ENCODE data around the gene CEMP1.
A peak's percentile ranks its signal among the peaks of the same experiment; 100 is the strongest.
"Not testable (repeated sequence)": the region's sequence is repeated elsewhere in the genome, so short reads cannot be mapped to it uniquely, and the experiment has no call there.

CEMP1 gene

GRCh38 chr16:2535625-2536013 lies 4.4 kb upstream of the CEMP1 start:
- Histone ChIP-seq H3K36me3 (ENCODE audit: control insufficient read depth, insufficient read depth, low read length) (peaks cover 6% of the 10 kb centered on the region), H3K4me3 (ENCODE audit: extremely low read depth, insufficient read depth, low read length, poor library complexity, severe bottlenecking) (no peak overlapping the region), H3K27ac (ENCODE audit: low read depth, low read length, severe bottlenecking) (peak overlapping the region; percentile 79), H3K9me3 (ENCODE audit: control insufficient read depth, low read length) (no peaks in the 10 kb centered on the region), H3K4me1 (ENCODE audit: control insufficient read depth, insufficient read depth, low read length, poor library complexity, severe bottlenecking) (peaks cover 22% of the 10 kb centered on the region)
- WGBS, 2 experiments (ENCODE audit: insufficient coverage in 2 of 2): 90% methylated on average over 8 to 9 of the region's 9 CpGs

GRCh38 chr16:2534335-2534734 lies 3.1 kb upstream of the CEMP1 start:
- H3K27ac ChIP-seq (ENCODE audit: low read depth, low read length, severe bottlenecking): not testable (repeated sequence)
- 80 to 100% methylated on average over 1 to 4 of the region's 5 CpGs for WGBS, 2 experiments (ENCODE audit: insufficient coverage in 2 of 2)

GRCh38 chr16:2533912-2534311 lies 2.7 kb upstream of the CEMP1 start:
- H3K4me3 ChIP-seq (ENCODE audit: extremely low read depth, insufficient read depth, low read length, poor library complexity, severe bottlenecking): no peak overlapping the region
- WGBS, 2 experiments (ENCODE audit: insufficient coverage in 2 of 2): 90 to 94% methylated on average over 9 of the region's 11 CpGs
- H3K4me1 ChIP-seq (ENCODE audit: control insufficient read depth, insufficient read depth, low read length, poor library complexity, severe bottlenecking): peaks cover 22% of the 10 kb centered on the region
- peaks cover 12% of the 10 kb centered on the region for H3K36me3 ChIP-seq (ENCODE audit: control insufficient read depth, insufficient read depth, low read length)
- H3K27ac ChIP-seq (ENCODE audit: low read depth, low read length, severe bottlenecking): no peak overlapping the region
- H3K9me3 ChIP-seq (ENCODE audit: control insufficient read depth, low read length): no peaks in the 10 kb centered on the region

More at GRCh38 chr16:2534335-2534734, 3.1 kb upstream of the CEMP1 start:
- H3K9me3 ChIP-seq (ENCODE audit: control insufficient read depth, low read length); H3K4me3 ChIP-seq (ENCODE audit: extremely low read depth, insufficient read depth, low read length, poor library complexity, severe bottlenecking); H3K36me3 ChIP-seq (ENCODE audit: control insufficient read depth, insufficient read depth, low read length): not testable (repeated sequence)
- peaks cover 22% of the 10 kb centered on the region for H3K4me1 ChIP-seq (ENCODE audit: control insufficient read depth, insufficient read depth, low read length, poor library complexity, severe bottlenecking)

GRCh38 chr16:2533142-2533755 lies 2.0 kb upstream of the CEMP1 start:
- H3K4me1 ChIP-seq (ENCODE audit: control insufficient read depth, insufficient read depth, low read length, poor library complexity, severe bottlenecking): peaks cover 22% of the 10 kb centered on the region
- H3K4me3 ChIP-seq (ENCODE audit: extremely low read depth, insufficient read depth, low read length, poor library complexity, severe bottlenecking): peak overlapping the region; percentile 57
- not testable (repeated sequence) for H3K27ac ChIP-seq (ENCODE audit: low read depth, low read length, severe bottlenecking); H3K9me3 ChIP-seq (ENCODE audit: control insufficient read depth, low read length)
- WGBS, 2 experiments (ENCODE audit: insufficient coverage in 2 of 2): 78 to 87% methylated on average over 9 to 10 of the region's 16 CpGs
- peaks cover 19% of the 10 kb centered on the region for H3K36me3 ChIP-seq (ENCODE audit: control insufficient read depth, insufficient read depth, low read length)

- peaks cover 22% of the 10 kb centered on the region for H3K4me1 ChIP-seq (ENCODE audit: control insufficient read depth, insufficient read depth, low read length, poor library complexity, severe bottlenecking)
- H3K4me3 ChIP-seq (ENCODE audit: extremely low read depth, insufficient read depth, low read length, poor library complexity, severe bottlenecking): peak overlapping the region; percentile 57
- WGBS, 2 experiments (ENCODE audit: insufficient coverage in 2 of 2): 9 to 14% methylated on average over 25 to 33 of the region's 37 CpGs
- H3K36me3 ChIP-seq (ENCODE audit: control insufficient read depth, insufficient read depth, low read length): peaks cover 25% of the 10 kb centered on the region
- no peaks in the 10 kb centered on the region for H3K9me3 ChIP-seq (ENCODE audit: control insufficient read depth, low read length)
- H3K27ac ChIP-seq (ENCODE audit: low read depth, low read length, severe bottlenecking): peak overlapping the region; percentile 72
These were observed 1.4 kb upstream of the CEMP1 start for GRCh38 chr16:2532494-2533141.

- 0% methylated on average over 45 to 71 of the region's 84 CpGs for WGBS, 2 experiments (ENCODE audit: insufficient coverage in 2 of 2)
- peak overlapping the region; percentile 72 for H3K27ac ChIP-seq (ENCODE audit: low read depth, low read length, severe bottlenecking)
These were observed 687 bp upstream of the CEMP1 start for GRCh38 chr16:2531696-2532493.

GRCh38 chr16:2530629-2531318 lies 434 bp downstream of the CEMP1 start:
- peaks cover 15% of the 10 kb centered on the region for H3K4me1 ChIP-seq (ENCODE audit: control insufficient read depth, insufficient read depth, low read length, poor library complexity, severe bottlenecking)
- WGBS, 2 experiments (ENCODE audit: insufficient coverage in 2 of 2): 84 to 86% methylated on average over 13 to 14 of the region's 14 CpGs
- H3K36me3 ChIP-seq (ENCODE audit: control insufficient read depth, insufficient read depth, low read length): peaks cover 34% of the 10 kb centered on the region
- H3K4me3 ChIP-seq (ENCODE audit: extremely low read depth, insufficient read depth, low read length, poor library complexity, severe bottlenecking): no peak overlapping the region
- no peaks in the 10 kb centered on the region for H3K9me3 ChIP-seq (ENCODE audit: control insufficient read depth, low read length)
- H3K27ac ChIP-seq (ENCODE audit: low read depth, low read length, severe bottlenecking): no peak overlapping the region

More at GRCh38 chr16:2531696-2532493, 687 bp upstream of the CEMP1 start:
- H3K36me3 ChIP-seq (ENCODE audit: control insufficient read depth, insufficient read depth, low read length): peaks cover 30% of the 10 kb centered on the region
- H3K9me3 ChIP-seq (ENCODE audit: control insufficient read depth, low read length): no peaks in the 10 kb centered on the region
- peak overlapping the region; percentile 57 for H3K4me3 ChIP-seq (ENCODE audit: extremely low read depth, insufficient read depth, low read length, poor library complexity, severe bottlenecking)
- peaks cover 22% of the 10 kb centered on the region for H3K4me1 ChIP-seq (ENCODE audit: control insufficient read depth, insufficient read depth, low read length, poor library complexity, severe bottlenecking)

GRCh38 chr16:2529961-2530628 lies 1.1 kb downstream of the CEMP1 start:
- WGBS, 2 experiments (ENCODE audit: insufficient coverage in 2 of 2): 93 to 96% methylated on average over 9 to 14 of the region's 15 CpGs

GRCh38 chr16:2529061-2529931 lies 1.9 kb downstream of the CEMP1 start:
- 93 to 96% methylated on average over 29 of the region's 32 CpGs for WGBS, 2 experiments (ENCODE audit: insufficient coverage in 2 of 2)

More at GRCh38 chr16:2529961-2530628, 1.1 kb downstream of the CEMP1 start:
- no peaks in the 10 kb centered on the region for H3K9me3 ChIP-seq (ENCODE audit: control insufficient read depth, low read length)
- peaks cover 36% of the 10 kb centered on the region for H3K36me3 ChIP-seq (ENCODE audit: control insufficient read depth, insufficient read depth, low read length)
- no peak overlapping the region for H3K27ac ChIP-seq (ENCODE audit: low read depth, low read length, severe bottlenecking)
- no peak overlapping the region for H3K4me3 ChIP-seq (ENCODE audit: extremely low read depth, insufficient read depth, low read length, poor library complexity, severe bottlenecking)
- peaks cover 11% of the 10 kb centered on the region for H3K4me1 ChIP-seq (ENCODE audit: control insufficient read depth, insufficient read depth, low read length, poor library complexity, severe bottlenecking)

More at GRCh38 chr16:2529061-2529931, 1.9 kb downstream of the CEMP1 start:
- Histone ChIP-seq H3K27ac (ENCODE audit: low read depth, low read length, severe bottlenecking) (no peak overlapping the region), H3K9me3 (ENCODE audit: control insufficient read depth, low read length) (no peaks in the 10 kb centered on the region), H3K36me3 (ENCODE audit: control insufficient read depth, insufficient read depth, low read length) (peaks cover 43% of the 10 kb centered on the region), H3K4me1 (ENCODE audit: control insufficient read depth, insufficient read depth, low read length, poor library complexity, severe bottlenecking) (peaks cover 5% of the 10 kb centered on the region), H3K4me3 (ENCODE audit: extremely low read depth, insufficient read depth, low read length, poor library complexity, severe bottlenecking) (no peak overlapping the region)

Measured in mesodermal cell (in vitro differentiated cells).